K562 (cell line): Measurements from ENCODE around the gene ELF3. TPM values are rescaled to one million over a fixed set of nuclear protein-coding genes. Genes with fewer than 3 reads are reported as not detected.

Experiments
- ARID3B ChIP-seq: fragments of 250-450 bp; sonication (Bioruptor Pico); IDR thresholded peaks from 2 replicates; pipeline ENCODE4 v1.4.0; 2020; ENCODE audit warnings: borderline replicate concordance
- CAMTA2 ChIP-seq: fragments of 250-450 bp; sonication (Bioruptor Pico); conservative IDR thresholded peaks from 2 replicates; pipeline ENCODE4 v1.5.1; 2022
- DMBX1 ChIP-seq: fragments of 250-450 bp; sonication (Bioruptor Pico); IDR thresholded peaks from 2 replicates; pipeline ENCODE4 v1.8.0; 2022; ENCODE audit warnings: inconsistent platforms, mild to moderate bottlenecking, moderate library complexity, borderline replicate concordance
- ETV1 ChIP-seq: fragments of 450-650 bp; conservative IDR thresholded peaks from 2 replicates; pipeline ENCODE4 v1.6.1; 2016; ENCODE audit warnings: missing genetic modification characterization, control low read depth, low read depth, missing compliant biosample characterization
- HSF4 ChIP-seq: fragments of 250-450 bp; sonication (Bioruptor Pico); IDR thresholded peaks from 2 replicates; pipeline ENCODE4 v2.1.2; 2022; ENCODE audit warnings: mild to moderate bottlenecking, moderate library complexity, borderline replicate concordance
- MAFK ChIP-seq: IDR thresholded peaks from 2 replicates; pipeline ENCODE4 v1.6.1; 2011; ENCODE audit warnings: low read length, improper control_type of control experiment
- MLX ChIP-seq, 2 experiments: fragments of 450-650 bp in 1 of 2; sonication (generic) in 1 of 2; formaldehyde crosslinking; conservative IDR thresholded peaks; 2 replicates each; pipeline versions ENCODE4 v1.4.0 to v1.8.1; 2020 to 2022; ENCODE audit warnings: mild to moderate bottlenecking in 1 of 2, missing genetic modification reagents in 1 of 2
- NR2C2 ChIP-seq, 2 experiments: fragments of 200-800 bp in 1 of 2; sonication (Bioruptor generic) in 1 of 2; sonication (generic) in 1 of 2; formaldehyde crosslinking in 1 of 2; IDR thresholded peaks; 2 replicates each; pipeline versions ENCODE4 v1.6.1 to v1.8.0; 2016 to 2022; ENCODE audit warnings: mild to moderate bottlenecking in 1 of 2, missing compliant biosample characterization in 1 of 2, missing genetic modification characterization in 1 of 2, missing genetic modification reagents in 1 of 2
- POLR2B ChIP-seq: fragments of 450-650 bp; IDR thresholded peaks from 2 replicates; pipeline ENCODE4 v1.6.1; 2018; ENCODE audit warnings: low read depth; ENCODE audit not compliant: partially characterized antibody
- RBBP5 ChIP-seq: fragments of 200-600 bp; sonication (generic); IDR thresholded peaks from 2 replicates; pipeline ENCODE4 v1.6.1; 2012; ENCODE audit warnings: borderline replicate concordance, mild to moderate bottlenecking, low read length, control low read depth, inconsistent platforms; ENCODE audit not compliant: insufficient read depth, poor library complexity, severe bottlenecking
- RBM15 ChIP-seq: fragments of 200-400 bp; formaldehyde crosslinking; IDR thresholded peaks from 2 replicates; pipeline ENCODE4 v1.6.1; 2018; ENCODE audit warnings: mild to moderate bottlenecking, low read length, moderate library complexity; ENCODE audit not compliant: insufficient read depth
- SMARCE1 ChIP-seq: fragments of 450-650 bp; IDR thresholded peaks from 2 replicates; pipeline ENCODE4 v1.7.1; 2016; ENCODE audit warnings: mild to moderate bottlenecking
- TARDBP ChIP-seq: fragments of 450-650 bp; IDR thresholded peaks from 2 replicates; pipeline ENCODE4 v1.6.1; 2016
- ZHX1 ChIP-seq: fragments of 150-350 bp; conservative IDR thresholded peaks from 2 replicates; pipeline ENCODE4 v1.6.1; 2014; ENCODE audit warnings: low read length
- ZNF324 ChIP-seq: fragments of 250-450 bp; sonication (Bioruptor Pico); IDR thresholded peaks from 2 replicates; pipeline ENCODE4 v1.4.0; 2020; ENCODE audit warnings: mild to moderate bottlenecking
- ZNF384 ChIP-seq: IDR thresholded peaks from 2 replicates; pipeline ENCODE4 v1.6.1; 2012; ENCODE audit warnings: low read depth, low read length, improper control_type of control experiment
- polyA plus RNA-seq, 8 experiments: library from polyadenylated mRNA; depleted of rRNA in 4 of 8; stranded (reverse) in 5 of 8; unstranded in 3 of 8; fragments of >200 nt; fragmentation: Nextera tagmentation in 2 of 8; fragmentation: Illumina TruSeq in 1 of 8; extraction: Ambion mirVana in 2 of 8; extraction: Trizol in 1 of 8; gene quantifications; 2 replicates each; pipeline versions ENCODE4 v1.2.1 to v1.2.3, GENCODE V29; 2011 to 2014; ENCODE audit warnings: inconsistent platforms in 1 of 8, missing spikeins in 1 of 8
- total RNA-seq, 7 experiments: library from RNA; depleted of rRNA in 6 of 7; stranded (reverse); fragments of >200 nt in 6 of 7; fragmentation: Illumina TruSeq in 2 of 7; extraction: Trizol in 2 of 7; gene quantifications; 2 replicates each; pipeline versions ENCODE4 v1.2.1 to v1.2.3, GENCODE V29; 2011 to 2021; ENCODE audit warnings: low replicate concordance in 1 of 7
- TF ChIP-seq, protein P1 (sequence below): IDR thresholded peaks from 2 replicates; pipeline ENCODE4 v1.6.1; 2012; ENCODE audit warnings: low read depth, low read length, improper control_type of control experiment, borderline replicate concordance
- TF ChIP-seq, protein P2 (sequence below): fragments of 450-650 bp; IDR thresholded peaks from 2 replicates; pipeline ENCODE4 v1.6.1; 2016; ENCODE audit warnings: missing biosample characterization, missing genetic modification characterization

The ELF3 gene
- total and polyA plus RNA-seq, 9 of the 15 experiments (the other 6 are each of a cell fraction or from before 2014, with no cell fraction given) = 0.03 to 1.2 (median 0.07) TPM; not detected in 4

- TF ChIP-seq, protein P1, sequence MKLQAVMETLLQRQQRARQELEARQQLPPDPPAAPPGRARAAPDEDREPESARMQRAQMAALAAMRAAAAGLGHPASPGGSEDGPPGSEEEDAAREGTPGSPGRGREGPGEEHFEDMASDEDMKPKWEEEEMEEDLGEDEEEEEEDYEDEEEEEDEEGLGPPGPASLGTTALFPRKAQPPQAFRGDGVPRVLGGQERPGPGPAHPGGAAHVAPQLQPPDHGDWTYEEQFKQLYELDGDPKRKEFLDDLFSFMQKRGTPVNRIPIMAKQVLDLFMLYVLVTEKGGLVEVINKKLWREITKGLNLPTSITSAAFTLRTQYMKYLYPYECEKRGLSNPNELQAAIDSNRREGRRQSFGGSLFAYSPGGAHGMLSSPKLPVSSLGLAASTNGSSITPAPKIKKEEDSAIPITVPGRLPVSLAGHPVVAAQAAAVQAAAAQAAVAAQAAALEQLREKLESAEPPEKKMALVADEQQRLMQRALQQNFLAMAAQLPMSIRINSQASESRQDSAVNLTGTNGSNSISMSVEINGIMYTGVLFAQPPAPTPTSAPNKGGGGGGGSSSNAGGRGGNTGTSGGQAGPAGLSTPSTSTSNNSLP = no peak
- TF ChIP-seq POLR2B (no peak), CAMTA2 (no peak), MAFK (no peak), TARDBP (no peak), NR2C2 (CRISPR knock-in tag; IDR thresholded peaks at IDR 0.05) (no peak), NR2C2 (tag; IDR thresholded peaks at IDR 0.05) (no peak; the same call in 1 of the 2 replicates), ZNF324 (CRISPR knock-in tag) (no peak), SMARCE1 (no peak), MLX (CRISPR knock-in tag; conservative IDR thresholded peaks at IDR 0.05) (no peak), ARID3B (CRISPR knock-in tag) (0 out of 2 replicates have a peak, but pooled peaks have one; percentile 31), ZHX1 (no peak), ZNF384 (peak; percentile 65; the same call in 1 of the 2 replicates), RBM15 (no peak), ETV1 (tag) (0 out of 2 replicates have a peak, but pooled peaks have one; percentile 14), HSF4 (CRISPR knock-in tag) (no peak), RBBP5 (peak; percentile 54), DMBX1 (no peak)
- TF ChIP-seq, protein P2, sequence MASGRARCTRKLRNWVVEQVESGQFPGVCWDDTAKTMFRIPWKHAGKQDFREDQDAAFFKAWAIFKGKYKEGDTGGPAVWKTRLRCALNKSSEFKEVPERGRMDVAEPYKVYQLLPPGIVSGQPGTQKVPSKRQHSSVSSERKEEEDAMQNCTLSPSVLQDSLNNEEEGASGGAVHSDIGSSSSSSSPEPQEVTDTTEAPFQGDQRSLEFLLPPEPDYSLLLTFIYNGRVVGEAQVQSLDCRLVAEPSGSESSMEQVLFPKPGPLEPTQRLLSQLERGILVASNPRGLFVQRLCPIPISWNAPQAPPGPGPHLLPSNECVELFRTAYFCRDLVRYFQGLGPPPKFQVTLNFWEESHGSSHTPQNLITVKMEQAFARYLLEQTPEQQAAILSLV (tag) = no peak
Observed at GRCh38 chr1:202017749-202018467, 7.5 kb downstream of the ELF3 start (continued).
